ENCODE measurements around the gene POU2F3. TPM values are rescaled to one million over a fixed set of nuclear protein-coding genes. Genes with fewer than 3 reads are reported as not detected.
"Not testable (repeated sequence)": the region's sequence is repeated elsewhere in the genome, so short reads cannot be mapped to it uniquely, and the experiment has no call there.

POU2F3 gene
- total RNA-seq, 2 experiments from 2014 or later, result not detected

GRCh38 chr11:120268686-120269085, 28.7 kb downstream of the POU2F3 start:
- no peak for DNase-seq
- H3K27me3 Mint-ChIP-seq, result peaks cover 40% of the 10 kb centered on the region
- no peak overlapping the region for H3K4me3 Mint-ChIP-seq
- no peaks in the 10 kb centered on the region for H3K36me3 Mint-ChIP-seq
- no peak overlapping the region for H3K27ac Mint-ChIP-seq
- peaks cover 3% of the 10 kb centered on the region for H3K4me1 Mint-ChIP-seq
- H3K9me3 Mint-ChIP-seq, result no peaks in the 10 kb centered on the region

- Mint-ChIP-seq H3K9me3 (no peaks in the 10 kb centered on the region), H3K36me3 (no peaks in the 10 kb centered on the region), H3K4me1 (peaks cover 3% of the 10 kb centered on the region), H3K4me3 (no peak overlapping the region), H3K27ac (no peak overlapping the region), H3K27me3 (peaks cover 51% of the 10 kb centered on the region)
- DNase-seq, result no peak
Measured at GRCh38 chr11:120270386-120270785, 30.4 kb downstream of the POU2F3 start.

- DNase-seq, result no peak
- Mint-ChIP-seq H3K4me1 (peaks cover 3% of the 10 kb centered on the region), H3K36me3 (no peaks in the 10 kb centered on the region), H3K27me3 (peaks cover 39% of the 10 kb centered on the region), H3K4me3 (no peak overlapping the region), H3K9me3 (no peaks in the 10 kb centered on the region), H3K27ac (no peak overlapping the region)
Measured at GRCh38 chr11:120271672-120272071, 31.7 kb downstream of the POU2F3 start.

- Mint-ChIP-seq H3K4me3 (no peak overlapping the region), H3K36me3 (no peaks in the 10 kb centered on the region), H3K27ac (no peak overlapping the region), H3K4me1 (peaks cover 3% of the 10 kb centered on the region), H3K27me3 (peaks cover 33% of the 10 kb centered on the region), H3K9me3 (no peaks in the 10 kb centered on the region)
- DNase-seq, result no peak
Measured at GRCh38 chr11:120272303-120272702, 32.4 kb downstream of the POU2F3 start.

GRCh38 chr11:120273432-120273831, 33.5 kb downstream of the POU2F3 start:
- peaks cover 3% of the 10 kb centered on the region for H3K4me1 Mint-ChIP-seq
- no peaks in the 10 kb centered on the region for H3K36me3 Mint-ChIP-seq
- no peak for DNase-seq
- no peak overlapping the region for H3K27ac Mint-ChIP-seq
- H3K9me3 Mint-ChIP-seq, result no peaks in the 10 kb centered on the region
- no peak overlapping the region for H3K4me3 Mint-ChIP-seq
- peaks cover 30% of the 10 kb centered on the region for H3K27me3 Mint-ChIP-seq

- not testable (repeated sequence) for DNase-seq, H3K4me1 Mint-ChIP-seq, H3K4me3 Mint-ChIP-seq, H3K36me3 Mint-ChIP-seq, H3K27ac Mint-ChIP-seq, H3K9me3 Mint-ChIP-seq
- H3K27me3 Mint-ChIP-seq, result peaks cover 27% of the 10 kb centered on the region
Measured at GRCh38 chr11:120273956-120274355, 34.0 kb downstream of the POU2F3 start.

GRCh38 chr11:120279502-120279901, 39.6 kb downstream of the POU2F3 start:
- Mint-ChIP-seq H3K36me3 (no peaks in the 10 kb centered on the region), H3K4me1 (no peaks in the 10 kb centered on the region), H3K27ac (no peak overlapping the region), H3K27me3 (peaks cover 7% of the 10 kb centered on the region), H3K4me3 (no peak overlapping the region), H3K9me3 (no peaks in the 10 kb centered on the region)
- DNase-seq, result no peak

GRCh38 chr11:120280600-120281051, 40.7 kb downstream of the POU2F3 start:
- H3K4me3 Mint-ChIP-seq, result no peak overlapping the region
- no peaks in the 10 kb centered on the region for H3K36me3 Mint-ChIP-seq

GRCh38 chr11:120281143-120281795, 41.3 kb downstream of the POU2F3 start:
- Mint-ChIP-seq H3K9me3 (no peaks in the 10 kb centered on the region), H3K27me3 (no peaks in the 10 kb centered on the region), H3K4me1 (no peaks in the 10 kb centered on the region), H3K4me3 (no peak overlapping the region), H3K27ac (no peak overlapping the region), H3K36me3 (no peaks in the 10 kb centered on the region)
- no peak for DNase-seq

More at GRCh38 chr11:120280600-120281051, 40.7 kb downstream of the POU2F3 start:
- no peaks in the 10 kb centered on the region for H3K27me3 Mint-ChIP-seq
- no peak for DNase-seq
- no peaks in the 10 kb centered on the region for H3K4me1 Mint-ChIP-seq
- no peaks in the 10 kb centered on the region for H3K9me3 Mint-ChIP-seq
- no peak overlapping the region for H3K27ac Mint-ChIP-seq

GRCh38 chr11:120283124-120283523, 43.2 kb downstream of the POU2F3 start:
- no peaks in the 10 kb centered on the region for H3K36me3 Mint-ChIP-seq
- H3K4me1 Mint-ChIP-seq, result no peaks in the 10 kb centered on the region
- H3K27ac Mint-ChIP-seq, result no peak overlapping the region
- no peak for DNase-seq
- H3K9me3 Mint-ChIP-seq, result no peaks in the 10 kb centered on the region
- H3K27me3 Mint-ChIP-seq, result peaks cover 3% of the 10 kb centered on the region
- H3K4me3 Mint-ChIP-seq, result no peak overlapping the region

- Mint-ChIP-seq H3K4me1 (no peaks in the 10 kb centered on the region), H3K27ac (no peak overlapping the region), H3K27me3 (peaks cover 7% of the 10 kb centered on the region), H3K4me3 (no peak overlapping the region), H3K36me3 (no peaks in the 10 kb centered on the region), H3K9me3 (no peaks in the 10 kb centered on the region)
- no peak for DNase-seq
Measured at GRCh38 chr11:120284272-120284671, 44.3 kb downstream of the POU2F3 start.

GRCh38 chr11:120285256-120285655, 45.3 kb downstream of the POU2F3 start:
- no peak overlapping the region for H3K27ac Mint-ChIP-seq
- no peak overlapping the region for H3K4me3 Mint-ChIP-seq
- no peaks in the 10 kb centered on the region for H3K9me3 Mint-ChIP-seq

GRCh38 chr11:120288021-120288420, 48.1 kb downstream of the POU2F3 start:
- H3K4me3 Mint-ChIP-seq, result no peak overlapping the region

More at GRCh38 chr11:120285256-120285655, 45.3 kb downstream of the POU2F3 start:
- Mint-ChIP-seq H3K27me3 (peaks cover 14% of the 10 kb centered on the region), H3K4me1 (no peaks in the 10 kb centered on the region), H3K36me3 (no peaks in the 10 kb centered on the region)
- no peak for DNase-seq

GRCh38 chr11:120289426-120289825, 49.5 kb downstream of the POU2F3 start:
- DNase-seq, result no peak
- no peaks in the 10 kb centered on the region for H3K36me3 Mint-ChIP-seq
- no peak overlapping the region for H3K4me3 Mint-ChIP-seq
- H3K27ac Mint-ChIP-seq, result no peak overlapping the region
- H3K4me1 Mint-ChIP-seq, result no peaks in the 10 kb centered on the region
- no peaks in the 10 kb centered on the region for H3K9me3 Mint-ChIP-seq
- peaks cover 35% of the 10 kb centered on the region for H3K27me3 Mint-ChIP-seq

More at GRCh38 chr11:120288021-120288420, 48.1 kb downstream of the POU2F3 start:
- Mint-ChIP-seq H3K27me3 (peaks cover 29% of the 10 kb centered on the region), H3K36me3 (no peaks in the 10 kb centered on the region), H3K9me3 (no peaks in the 10 kb centered on the region), H3K4me1 (no peaks in the 10 kb centered on the region), H3K27ac (no peak overlapping the region)
- DNase-seq, result no peak

GRCh38 chr11:120290956-120291355, 51.0 kb downstream of the POU2F3 start:
- H3K9me3 Mint-ChIP-seq, result no peaks in the 10 kb centered on the region
- no peak for DNase-seq
- H3K4me3 Mint-ChIP-seq, result no peak overlapping the region
- no peaks in the 10 kb centered on the region for H3K36me3 Mint-ChIP-seq
- no peak overlapping the region for H3K27ac Mint-ChIP-seq
- peaks cover 47% of the 10 kb centered on the region for H3K27me3 Mint-ChIP-seq
- H3K4me1 Mint-ChIP-seq, result no peaks in the 10 kb centered on the region

Data from activated naive CD8-positive, alpha-beta T cell treated with anti-CD3 and anti-CD28 coated beads for 36 hours (primary cell).